ENCODE measurements around the gene NAP1L1.
"Not testable (repeated sequence)": the region's sequence is repeated elsewhere in the genome, so short reads cannot be mapped to it uniquely, and the experiment has no call there.

NAP1L1 gene

GRCh38 chr12:75994069-75994740 lies 90.3 kb downstream of the NAP1L1 start:
- DNase-seq (ENCODE audit: low read depth in 3 of 3, low spot score in 1 of 3), result no peak

DNA sequence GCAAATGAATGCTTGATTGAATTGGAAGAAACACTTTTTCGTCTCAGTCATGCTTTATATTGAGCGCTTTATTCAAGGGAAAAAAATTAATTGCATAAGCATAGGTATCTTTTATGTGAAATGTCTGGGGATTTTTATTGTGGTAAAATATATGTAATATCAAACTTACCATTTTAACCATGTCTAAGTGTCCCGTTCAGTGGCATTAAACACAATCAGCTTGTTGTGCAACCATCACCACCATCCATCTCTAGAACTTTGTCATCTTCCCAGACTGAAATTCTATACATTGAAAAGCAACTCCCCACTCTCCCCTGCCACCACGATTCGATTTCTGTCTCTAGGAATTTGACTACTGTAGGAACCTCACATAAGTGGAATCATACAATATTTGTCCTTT lies 92.7 kb downstream of the NAP1L1 start:
- no peak for DNase-seq (ENCODE audit: low read depth in 3 of 3, low spot score in 1 of 3)

- no peak for DNase-seq (ENCODE audit: low read depth in 3 of 3, low spot score in 1 of 3)
Observed at GRCh38 chr12:75990189-75990912, 94.1 kb downstream of the NAP1L1 start.

DNA sequence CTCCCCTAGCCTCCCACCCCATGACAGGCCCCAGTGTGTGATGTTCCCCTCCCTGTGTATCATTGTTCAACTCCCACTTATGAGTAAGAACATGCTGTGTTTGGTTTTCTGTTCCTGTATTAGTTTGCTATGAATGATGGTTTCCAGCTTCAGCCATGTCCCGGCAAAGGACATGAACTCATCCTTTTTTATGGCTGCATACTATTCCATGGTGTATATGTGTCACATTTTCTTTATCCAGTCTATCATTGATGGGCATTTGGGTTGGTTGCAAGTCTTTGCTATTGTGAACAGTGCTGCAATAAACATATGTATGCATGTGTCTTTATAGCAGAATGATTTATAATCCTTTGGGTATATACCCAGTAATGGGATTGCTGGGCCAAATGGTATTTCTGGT lies 96.8 kb downstream of the NAP1L1 start:
- not testable (repeated sequence) for DNase-seq (ENCODE audit: low read depth in 3 of 3, low spot score in 1 of 3)

All from stimulated activated CD4-positive, alpha-beta T cell treated with anti-CD3 and anti-CD28 coated beads, TNF-alpha, amount 100 ng/mL, for 1 hour (primary cell).